Mesothelial cell of epicardium (in vitro differentiated cells): ENCODE results near the gene IFFO2. TPM values are rescaled to one million over a fixed set of nuclear protein-coding genes. Genes with fewer than 3 reads are reported as not detected.

Source experiments
- DNase-seq, 2 experiments: peaks; one replicate each; pipeline ENCODE4 v3.0.0; 2021; ENCODE audit warnings: low spot score in 2 of 2; ENCODE audit not compliant: unreplicated experiment in 2 of 2
- H3K27ac Mint-ChIP-seq: 2 replicates; pipeline ENCODE4 v1.8.0; 2021; ENCODE audit warnings: mixed read lengths
- H3K27me3 Mint-ChIP-seq: 2 replicates; pipeline ENCODE4 v1.8.0; 2021; ENCODE audit warnings: low read depth, mixed read lengths
- H3K36me3 Mint-ChIP-seq: 2 replicates; pipeline ENCODE4 v1.8.0; 2021; ENCODE audit warnings: mixed read lengths
- H3K4me1 Mint-ChIP-seq: 2 replicates; pipeline ENCODE4 v1.8.0; 2021; ENCODE audit warnings: mixed read lengths
- H3K4me3 Mint-ChIP-seq: 2 replicates; pipeline ENCODE4 v1.8.0; 2021; ENCODE audit warnings: mild to moderate bottlenecking, moderate library complexity, mixed read lengths
- H3K9me3 Mint-ChIP-seq: 2 replicates; pipeline ENCODE4 v1.8.0; 2021; ENCODE audit warnings: mixed read lengths
- total RNA-seq: library from RNA; stranded (reverse); gene quantifications from 3 replicates; pipeline ENCODE4 v1.2.1, GENCODE V29; 2021
- TF ChIP-seq, protein P1 (sequence below): fragments of 200-600 bp; sonication (generic); IDR thresholded peaks from one replicate; pipeline ENCODE4 v1.5.0; 2021; ENCODE audit warnings: antibody characterized with exemption; ENCODE audit not compliant: unreplicated experiment

Gene IFFO2
- total RNA-seq, 1 donor from 2014 or later = 9.1 TPM

DNA sequence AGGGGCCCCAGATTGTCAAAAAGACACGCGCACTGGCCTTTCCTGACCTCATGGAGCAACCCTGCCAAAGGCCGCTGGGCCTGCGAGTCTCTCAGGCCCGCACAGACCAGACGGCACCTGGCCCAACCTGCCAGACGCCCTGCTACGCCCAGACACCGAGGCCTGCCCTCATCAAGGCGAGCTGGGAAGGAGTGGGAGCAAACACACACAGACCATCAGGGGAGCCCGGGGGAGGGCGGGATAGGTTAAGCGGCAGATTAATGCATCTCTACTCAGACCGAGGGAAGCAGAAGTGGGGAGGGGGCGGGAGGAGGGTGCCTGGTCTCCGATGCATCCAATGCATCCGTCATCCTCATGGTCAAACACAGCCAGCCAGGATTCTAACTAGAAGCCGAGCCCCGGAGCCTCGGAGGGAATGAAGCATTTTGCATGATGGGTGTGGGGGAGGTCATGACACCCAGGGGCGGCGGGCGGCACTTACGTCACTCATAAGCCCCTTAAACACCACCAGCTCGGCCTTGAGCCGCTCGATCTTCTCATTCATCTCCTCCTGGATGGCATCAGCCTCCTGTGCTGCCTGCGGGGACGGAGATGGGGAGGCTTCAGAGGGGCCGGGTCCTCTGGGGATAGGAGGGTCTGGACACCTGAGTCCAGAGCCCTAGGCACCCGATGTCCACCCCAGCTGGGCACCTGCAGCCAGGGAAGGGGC lies 37.1 kb downstream of the IFFO2 start:
- Mint-ChIP-seq H3K4me1 (peaks cover 31% of the 10 kb centered on the region), H3K27ac (peak overlapping the region; percentile 50), H3K4me3 (no peak overlapping the region), H3K9me3 (no peaks in the 10 kb centered on the region), H3K27me3 (no peaks in the 10 kb centered on the region), H3K36me3 (peaks cover 3% of the 10 kb centered on the region)
- TF ChIP-seq, protein P1, sequence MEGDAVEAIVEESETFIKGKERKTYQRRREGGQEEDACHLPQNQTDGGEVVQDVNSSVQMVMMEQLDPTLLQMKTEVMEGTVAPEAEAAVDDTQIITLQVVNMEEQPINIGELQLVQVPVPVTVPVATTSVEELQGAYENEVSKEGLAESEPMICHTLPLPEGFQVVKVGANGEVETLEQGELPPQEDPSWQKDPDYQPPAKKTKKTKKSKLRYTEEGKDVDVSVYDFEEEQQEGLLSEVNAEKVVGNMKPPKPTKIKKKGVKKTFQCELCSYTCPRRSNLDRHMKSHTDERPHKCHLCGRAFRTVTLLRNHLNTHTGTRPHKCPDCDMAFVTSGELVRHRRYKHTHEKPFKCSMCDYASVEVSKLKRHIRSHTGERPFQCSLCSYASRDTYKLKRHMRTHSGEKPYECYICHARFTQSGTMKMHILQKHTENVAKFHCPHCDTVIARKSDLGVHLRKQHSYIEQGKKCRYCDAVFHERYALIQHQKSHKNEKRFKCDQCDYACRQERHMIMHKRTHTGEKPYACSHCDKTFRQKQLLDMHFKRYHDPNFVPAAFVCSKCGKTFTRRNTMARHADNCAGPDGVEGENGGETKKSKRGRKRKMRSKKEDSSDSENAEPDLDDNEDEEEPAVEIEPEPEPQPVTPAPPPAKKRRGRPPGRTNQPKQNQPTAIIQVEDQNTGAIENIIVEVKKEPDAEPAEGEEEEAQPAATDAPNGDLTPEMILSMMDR = no peak
- no peak for DNase-seq

DNA sequence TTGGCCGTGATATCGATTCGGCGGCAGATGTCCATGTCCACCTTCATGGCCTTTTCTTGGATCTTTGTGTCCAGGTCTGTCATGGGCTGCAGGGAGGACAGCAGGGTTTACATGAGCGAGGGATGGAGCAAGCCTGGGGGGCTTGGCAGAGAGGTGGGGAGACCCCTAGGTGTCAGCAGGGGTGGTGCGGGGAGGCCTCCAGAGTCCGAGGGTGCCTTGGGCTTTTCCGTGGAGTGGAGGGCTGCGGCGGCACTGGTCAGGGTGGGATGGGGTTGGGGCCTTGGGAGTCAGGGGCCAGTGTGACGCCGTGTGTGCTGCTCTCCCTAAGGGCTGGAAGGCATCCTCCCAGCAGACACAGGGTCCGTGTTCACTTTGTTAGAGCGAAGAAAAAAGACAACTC lies 38.1 kb downstream of the IFFO2 start:
- Mint-ChIP-seq H3K27ac (no peak overlapping the region), H3K4me3 (no peak overlapping the region), H3K36me3 (peaks cover 3% of the 10 kb centered on the region), H3K9me3 (no peaks in the 10 kb centered on the region), H3K27me3 (no peaks in the 10 kb centered on the region), H3K4me1 (peaks cover 29% of the 10 kb centered on the region)
- no peak for DNase-seq
- TF ChIP-seq, protein P1 = no peak

DNA sequence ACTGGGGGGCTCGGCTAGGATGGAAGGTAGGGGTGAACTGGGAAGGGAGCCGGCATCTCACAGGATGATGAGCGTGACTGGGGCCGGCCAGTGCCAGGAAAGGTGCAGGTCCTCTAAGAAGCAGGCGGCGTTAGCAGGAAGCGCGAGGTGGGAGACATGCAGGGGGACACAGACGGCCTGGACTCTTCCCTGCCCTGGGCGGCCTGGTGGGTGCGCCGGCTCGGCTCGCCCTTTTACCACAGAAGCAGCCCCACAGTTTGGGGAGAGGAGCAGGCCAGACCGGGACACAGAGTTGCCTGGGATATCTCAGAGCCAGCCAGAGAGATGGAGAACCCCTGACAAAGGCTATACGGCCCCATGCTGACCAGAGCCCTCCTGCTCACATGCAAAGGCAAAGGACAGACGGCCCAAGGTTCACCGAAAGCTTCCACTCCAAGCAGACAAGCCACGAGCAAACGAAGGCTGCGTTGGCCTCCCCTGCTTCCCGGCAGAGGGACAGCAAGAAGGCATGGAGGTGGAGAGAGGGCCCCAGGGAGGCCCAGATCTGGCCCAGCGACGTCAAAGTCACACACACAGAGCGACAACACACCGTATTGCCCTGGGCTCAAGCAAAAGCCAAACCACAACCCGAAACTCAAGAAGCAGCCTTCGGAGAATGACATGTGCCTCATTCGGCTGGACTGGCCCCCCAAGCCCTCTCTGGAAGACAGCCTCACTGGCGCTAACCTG lies 39.2 kb downstream of the IFFO2 start:
- Mint-ChIP-seq H3K4me1 (peaks cover 20% of the 10 kb centered on the region), H3K27ac (no peak overlapping the region), H3K9me3 (no peaks in the 10 kb centered on the region), H3K27me3 (no peaks in the 10 kb centered on the region), H3K36me3 (peaks cover 3% of the 10 kb centered on the region), H3K4me3 (no peak overlapping the region)
- no peak for DNase-seq
- TF ChIP-seq, protein P1 = no peak

GRCh38 chr1:18915341-18915740 lies 41.1 kb downstream of the IFFO2 start:
- H3K4me3 Mint-ChIP-seq = no peak overlapping the region
- no peak for DNase-seq
- no peak overlapping the region for H3K27ac Mint-ChIP-seq
- H3K27me3 Mint-ChIP-seq = no peaks in the 10 kb centered on the region
- TF ChIP-seq, protein P1 = no peak
- peaks cover 18% of the 10 kb centered on the region for H3K4me1 Mint-ChIP-seq
- H3K9me3 Mint-ChIP-seq = no peaks in the 10 kb centered on the region
- peaks cover 10% of the 10 kb centered on the region for H3K36me3 Mint-ChIP-seq

- TF ChIP-seq, protein P1 = peak; percentile 88
- Mint-ChIP-seq H3K27me3 (no peaks in the 10 kb centered on the region), H3K9me3 (no peaks in the 10 kb centered on the region), H3K4me1 (peaks cover 6% of the 10 kb centered on the region), H3K4me3 (no peak overlapping the region), H3K27ac (peak overlapping the region; percentile 79), H3K36me3 (peaks cover 13% of the 10 kb centered on the region)
- peak; percentile 53 to 86 for DNase-seq
These were observed 43.2 kb downstream of the IFFO2 start for GRCh38 chr1:18913065-18913835.
